ENCODE results near the gene THUMPD1. TPM values are rescaled to one million over a fixed set of nuclear protein-coding genes. Genes with fewer than 3 reads are reported as not detected.
"Not testable (repeated sequence)": the region's sequence is repeated elsewhere in the genome, so short reads cannot be mapped to it uniquely, and the experiment has no call there.

The THUMPD1 gene
- total and polyA plus RNA-seq, 11 donors = 9.8 to 35.5 (median 18.6) TPM

- no peaks in the 10 kb centered on the region for H3K36me3 ChIP-seq
- TF ChIP-seq CTCF (IDR thresholded peaks at IDR 0.05) = no peak
- TF ChIP-seq POLR2A (IDR thresholded peaks at IDR 0.05) = no peak
- ATAC-seq = no peak
- 68 to 85% (median 79%) methylated on average over 1 of the region's 1 CpG for WGBS, 4 donors
- H3K27me3 ChIP-seq = no peaks in the 10 kb centered on the region
- no peak overlapping the region for H3K4me3 ChIP-seq
- intact Hi-C loops (cut with DNase I) = loop anchor here in 1 of 10 donors (10.0 kb wide), 1 partner anchor 64 kb away; no protein-coding TSS in a partner anchor
- peaks cover 0 to 13% (median 0%) of the 10 kb centered on the region in 12 donors for H3K4me1 ChIP-seq
- H3K27ac ChIP-seq = no peak overlapping the region
- peaks cover 0 to 14% (median 0%) of the 10 kb centered on the region in 12 donors for H3K9me3 ChIP-seq
- no peak for DNase-seq
Measured at GRCh38 chr16:20761175-20761574, 19.6 kb upstream of the THUMPD1 start.

- DNase-seq = no peak
- WGBS, 4 donors = 72 to 85% (median 76%) methylated on average over 2 of the region's 2 CpGs
- Histone ChIP-seq H3K36me3 (no peaks in the 10 kb centered on the region), H3K4me3 (no peak overlapping the region), H3K27me3 (no peaks in the 10 kb centered on the region), H3K4me1 (peaks cover 0 to 13% (median 0%) of the 10 kb centered on the region in 12 donors), H3K9me3 (peaks cover 0 to 14% (median 0%) of the 10 kb centered on the region in 12 donors), H3K27ac (no peak overlapping the region)
- TF ChIP-seq POLR2A (IDR thresholded peaks at IDR 0.05) (no peak), CTCF (IDR thresholded peaks at IDR 0.05) (no peak)
- no peak for ATAC-seq
- intact Hi-C loops (cut with DNase I) = loop anchor here in 1 of 10 donors (10.0 kb wide), 1 partner anchor 64 kb away; no protein-coding TSS in a partner anchor
Measured at GRCh38 chr16:20760346-20760745, 18.7 kb upstream of the THUMPD1 start.

GRCh38 chr16:20755799-20756198 is 14.2 kb upstream of the THUMPD1 start:
- intact Hi-C loops (cut with DNase I); H3K4me3 ChIP-seq; H3K9me3 ChIP-seq; H3K4me1 ChIP-seq; H3K27ac ChIP-seq; ATAC-seq; DNase-seq; H3K27me3 ChIP-seq; H3K36me3 ChIP-seq: not testable (repeated sequence)
- WGBS, 4 donors = 93 to 98% (median 96%) methylated on average over 3 of the region's 5 CpGs; no CpG with 5 or more reads in 1 of the 4 donors

- Histone ChIP-seq H3K4me3 (no peak overlapping the region), H3K9me3 (no peaks in the 10 kb centered on the region), H3K4me1 (no peaks in the 10 kb centered on the region), H3K36me3 (no peaks in the 10 kb centered on the region), H3K27me3 (no peaks in the 10 kb centered on the region), H3K27ac (no peak overlapping the region)
- intact Hi-C loops (cut with DNase I) = no loop called here
- no peak for DNase-seq
- no peak for ATAC-seq
- 67 to 89% (median 82%) methylated on average over 1 of the region's 1 CpG for WGBS, 4 donors
- TF ChIP-seq CTCF (IDR thresholded peaks at IDR 0.05) = no peak
- no peak for TF ChIP-seq POLR2A (IDR thresholded peaks at IDR 0.05)
Measured at GRCh38 chr16:20755238-20755637, 13.6 kb upstream of the THUMPD1 start.

- no peak for ATAC-seq
- Histone ChIP-seq H3K27me3 (no peaks in the 10 kb centered on the region), H3K4me1 (no peaks in the 10 kb centered on the region), H3K4me3 (no peak overlapping the region), H3K36me3 (no peaks in the 10 kb centered on the region), H3K27ac (no peak overlapping the region), H3K9me3 (no peaks in the 10 kb centered on the region)
- intact Hi-C loops (cut with DNase I) = no loop called here
- WGBS, 4 donors = 60 to 72% (median 69%) methylated on average over 1 of the region's 1 CpG
- TF ChIP-seq CTCF (IDR thresholded peaks at IDR 0.05) (no peak), POLR2A (IDR thresholded peaks at IDR 0.05) (no peak)
- DNase-seq = no peak
Measured at GRCh38 chr16:20753727-20754126, 12.1 kb upstream of the THUMPD1 start.

Data from heart left ventricle (tissue), 16 donors.